Superior temporal gyrus (tissue), 1 donor: ENCODE data around the gene MCOLN1.
A peak's percentile ranks its signal among the peaks of the same experiment; 100 is the strongest.

Experiments
- DNase-seq: peaks from one replicate; pipeline ENCODE4 v3.0.0-alpha.2; 2016; ENCODE audit errors: extremely low spot score

Gene MCOLN1

GRCh38 chr19:7502552-7502951 lies 19.9 kb upstream of the MCOLN1 start:
- DNase-seq: no peak

- DNase-seq: no peak
Measured at GRCh38 chr19:7504684-7505083, 17.7 kb upstream of the MCOLN1 start.

- no peak for DNase-seq
Measured at GRCh38 chr19:7505288-7505681, 17.1 kb upstream of the MCOLN1 start.

- DNase-seq: no peak
Measured at GRCh38 chr19:7505682-7506384, 16.6 kb upstream of the MCOLN1 start.

- no peak for DNase-seq
Measured at GRCh38 chr19:7506385-7507328, 15.8 kb upstream of the MCOLN1 start.

- DNase-seq: no peak
Measured at GRCh38 chr19:7507884-7508283, 14.5 kb upstream of the MCOLN1 start.

- no peak for DNase-seq
Measured at GRCh38 chr19:7509625-7510024, 12.8 kb upstream of the MCOLN1 start.

- DNase-seq: no peak
Measured at GRCh38 chr19:7512400-7512851, 10.0 kb upstream of the MCOLN1 start.

- no peak for DNase-seq
Measured at GRCh38 chr19:7513809-7514642, 8.4 kb upstream of the MCOLN1 start.

- DNase-seq: peak; percentile 71
Measured at GRCh38 chr19:7515110-7515644, 7.2 kb upstream of the MCOLN1 start.

GRCh38 chr19:7515645-7516151 lies 6.7 kb upstream of the MCOLN1 start, which contains the start of gene ZNF358:
ZNF358 (plus strand) TSS chr19:7516103; CDS start chr19:7519243, 3,140 bp downstream.
- peak; percentile 77 for DNase-seq

- no peak for DNase-seq
Measured at GRCh38 chr19:7516333-7516732, 6.1 kb upstream of the MCOLN1 start.

GRCh38 chr19:7516878-7517277 lies 5.5 kb upstream of the MCOLN1 start:
- DNase-seq: no peak

GRCh38 chr19:7519361-7520130 lies 2.9 kb upstream of the MCOLN1 start:
- no peak for DNase-seq

GRCh38 chr19:7520131-7521051 lies 2.0 kb upstream of the MCOLN1 start:
- no peak for DNase-seq

GRCh38 chr19:7521551-7522071 lies 813 bp upstream of the MCOLN1 start:
- no peak for DNase-seq

GRCh38 chr19:7522923-7523667 lies 671 bp downstream of the MCOLN1 start:
- DNase-seq: no peak

GRCh38 chr19:7524523-7524922 lies 2.1 kb downstream of the MCOLN1 start:
- no peak for DNase-seq
